Peyer's patch (tissue), 4 donors: ENCODE results near the gene RNLS. TPM values are rescaled to one million over a fixed set of nuclear protein-coding genes. Genes with fewer than 3 reads are reported as not detected.

Experiments
- DNase-seq, 3 donors: peaks; one replicate each; pipeline ENCODE4 v3.0.0-alpha.2; 2017 to 2019
- H3K27ac ChIP-seq, 4 donors: fragments of 200-600 bp; sonication (generic); one replicate each; pipeline ENCODE4 v1.5.1; 2016 to 2019
- H3K27me3 ChIP-seq, 2 donors: fragments of 200-600 bp; sonication (generic); one replicate each; pipeline ENCODE4 v1.5.1; 2019
- H3K36me3 ChIP-seq, 3 donors: fragments of 200-600 bp; sonication (generic); one replicate each; pipeline ENCODE4 v1.5.1; 2016 to 2019
- H3K4me1 ChIP-seq, 4 donors: fragments of 200-600 bp; sonication (generic); one replicate each; pipeline ENCODE4 v1.5.1; 2016 to 2019
- H3K4me3 ChIP-seq, 4 donors: fragments of 200-600 bp; sonication (generic); 1 replicate in 3 of 4; 2 replicates in 1 of 4; pipeline ENCODE4 v1.5.1; 2016 to 2019; ENCODE audit warnings: mild to moderate bottlenecking in 1 of 4
- H3K9me3 ChIP-seq, 4 donors: fragments of 200-600 bp; sonication (generic); one replicate each; pipeline ENCODE4 v1.5.1; 2016 to 2019; ENCODE audit warnings: mild to moderate bottlenecking in 1 of 4
- CTCF ChIP-seq, 6 experiments: fragments of 450-650 bp in 4 of 6; fragments of 200-600 bp in 2 of 6; sonication (generic) in 1 of 6; IDR thresholded peaks; one replicate each; pipeline ENCODE4 v1.5.1; 2017 to 2019; ENCODE audit warnings: antibody characterized with exemption in 6 of 6, mild to moderate bottlenecking in 3 of 6, moderate library complexity in 1 of 6
- POLR2A ChIP-seq, 2 donors: fragments of 450-650 bp; IDR thresholded peaks; one replicate each; pipeline ENCODE4 v1.5.1; 2017; ENCODE audit warnings: antibody characterized with exemption in 2 of 2, mild to moderate bottlenecking in 2 of 2, moderate library complexity in 2 of 2
- total RNA-seq, 4 donors: library from RNA; depleted of rRNA; stranded (reverse); fragments of >200 nt; gene quantifications; one replicate each; pipeline ENCODE4 v1.1.0, GENCODE V29; 2016

The RNLS gene
- total RNA-seq, 4 donors from 2014 or later: 4.1 to 29.6 (median 22.6) TPM

DNA sequence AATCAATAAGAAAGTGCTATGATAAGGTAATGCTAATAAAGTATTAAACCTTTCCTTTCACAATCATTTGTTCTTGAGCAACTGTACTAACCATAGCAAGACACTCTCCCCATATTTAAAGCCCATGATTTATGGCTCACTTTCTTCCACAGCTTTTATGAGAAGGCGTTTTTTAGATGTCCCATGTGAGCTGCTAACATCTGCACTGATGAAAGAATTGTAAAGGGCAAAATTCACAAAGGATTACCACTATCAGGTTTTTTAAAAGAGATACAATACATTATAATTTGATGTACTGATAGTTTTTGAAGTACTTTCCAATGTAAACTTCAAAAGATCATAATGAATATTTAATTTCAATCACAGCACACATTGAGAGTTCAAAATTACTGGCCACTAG is 75.7 kb downstream of the RNLS start:
- H3K27me3 ChIP-seq: no peaks in the 10 kb centered on the region
- no peaks in the 10 kb centered on the region for H3K36me3 ChIP-seq
- no peak overlapping the region for H3K4me3 ChIP-seq
- no peaks in the 10 kb centered on the region for H3K4me1 ChIP-seq
- H3K9me3 ChIP-seq: no peaks in the 10 kb centered on the region
- H3K27ac ChIP-seq: no peak overlapping the region
- DNase-seq: no peak
- TF ChIP-seq POLR2A (IDR thresholded peaks at IDR 0.05) (no peak), CTCF (IDR thresholded peaks at IDR 0.05) (no peak)

DNA sequence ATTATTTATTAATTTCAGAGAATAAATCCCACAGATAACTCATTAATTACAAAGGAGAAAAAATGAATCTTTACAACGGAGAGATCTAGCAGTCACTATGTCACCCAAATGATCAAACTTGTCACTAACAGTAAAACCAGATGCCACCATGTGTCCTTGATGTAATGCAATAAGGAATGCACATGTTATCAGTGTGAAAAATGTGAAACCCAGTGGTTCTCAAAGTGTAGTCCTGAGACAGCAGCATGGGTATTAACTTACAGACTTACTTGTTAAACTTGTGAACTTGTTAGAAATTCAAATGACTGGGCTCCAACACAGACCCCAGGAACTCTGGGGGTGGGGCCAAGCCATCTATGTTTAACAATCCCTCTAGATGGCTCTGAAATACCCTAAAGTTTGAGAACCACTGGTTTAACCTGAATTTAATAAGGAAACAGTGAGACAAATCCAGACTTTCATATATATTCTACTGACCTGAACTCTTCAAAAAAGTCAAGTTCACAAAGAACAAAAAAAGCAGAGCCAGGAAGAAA is 77.4 kb downstream of the RNLS start:
- Histone ChIP-seq H3K9me3 (no peaks in the 10 kb centered on the region), H3K36me3 (no peaks in the 10 kb centered on the region), H3K4me3 (no peak overlapping the region), H3K27ac (no peak overlapping the region), H3K4me1 (no peaks in the 10 kb centered on the region), H3K27me3 (no peaks in the 10 kb centered on the region)
- TF ChIP-seq POLR2A (IDR thresholded peaks at IDR 0.05) (no peak), CTCF (IDR thresholded peaks at IDR 0.05) (no peak)
- DNase-seq: no peak

GRCh38 chr10:88505265-88505664 is 77.9 kb downstream of the RNLS start:
- Histone ChIP-seq H3K4me1 (no peaks in the 10 kb centered on the region), H3K9me3 (no peaks in the 10 kb centered on the region), H3K27me3 (no peaks in the 10 kb centered on the region), H3K27ac (no peak overlapping the region), H3K4me3 (no peak overlapping the region), H3K36me3 (no peaks in the 10 kb centered on the region)
- TF ChIP-seq POLR2A (IDR thresholded peaks at IDR 0.05) (no peak), CTCF (IDR thresholded peaks at IDR 0.05) (no peak)
- DNase-seq: no peak

- Histone ChIP-seq H3K27me3 (no peaks in the 10 kb centered on the region), H3K4me1 (no peaks in the 10 kb centered on the region), H3K9me3 (no peaks in the 10 kb centered on the region), H3K4me3 (no peak overlapping the region), H3K36me3 (no peaks in the 10 kb centered on the region), H3K27ac (no peak overlapping the region)
- DNase-seq: no peak
- TF ChIP-seq CTCF (IDR thresholded peaks at IDR 0.05) (no peak), POLR2A (IDR thresholded peaks at IDR 0.05) (no peak)
These were observed 82.5 kb downstream of the RNLS start for GRCh38 chr10:88500656-88501055.

DNA sequence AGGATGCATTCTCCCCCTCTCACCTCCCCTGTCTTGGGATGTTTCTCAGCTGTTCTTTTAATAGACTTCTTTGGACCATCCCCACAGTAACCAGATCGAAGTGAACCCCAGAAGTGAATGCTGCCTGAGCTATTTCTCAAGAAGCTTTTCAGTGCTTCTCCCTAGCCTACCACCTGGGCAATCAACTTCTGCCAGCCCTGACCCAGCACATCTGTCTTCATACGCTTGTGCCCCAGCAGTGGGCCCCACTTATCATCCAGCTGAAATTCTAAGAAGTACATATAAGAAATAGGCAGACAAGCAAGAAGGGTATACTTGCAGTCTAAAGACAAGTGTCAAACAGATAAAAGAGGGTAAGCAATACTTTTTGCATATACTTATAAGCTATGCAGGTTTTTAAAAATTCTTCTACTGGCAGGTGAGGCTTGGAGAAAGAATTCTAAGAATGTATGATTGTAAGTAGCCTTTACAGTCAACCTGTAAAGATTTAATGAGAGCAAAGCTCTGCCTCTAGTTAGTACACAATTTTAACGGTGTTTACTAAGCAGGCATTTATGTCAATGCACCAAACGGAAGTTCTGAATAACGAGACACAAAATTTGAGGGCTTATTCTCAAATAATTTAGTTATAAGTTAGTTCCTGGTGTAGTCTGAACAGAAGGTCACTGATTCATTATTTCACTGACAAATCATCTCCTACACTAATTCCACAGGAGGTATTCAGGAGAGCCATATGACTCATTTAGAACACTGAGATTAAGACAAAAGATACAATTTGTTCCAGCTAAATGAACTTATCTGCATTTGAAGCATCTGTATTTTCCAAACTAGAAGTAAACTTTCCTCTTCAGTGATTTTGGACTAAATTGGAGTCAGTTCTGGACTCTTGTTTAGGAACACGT is 83.3 kb downstream of the RNLS start:
- no peak for DNase-seq
- Histone ChIP-seq H3K9me3 (no peaks in the 10 kb centered on the region), H3K4me1 (no peaks in the 10 kb centered on the region), H3K4me3 (no peak overlapping the region), H3K27me3 (no peaks in the 10 kb centered on the region), H3K27ac (no peak overlapping the region), H3K36me3 (no peaks in the 10 kb centered on the region)
- no peak for TF ChIP-seq POLR2A (IDR thresholded peaks at IDR 0.05)
- no peak for TF ChIP-seq CTCF (IDR thresholded peaks at IDR 0.05)
